Chondrocyte (in vitro differentiated cells): Measurements from ENCODE around the gene ZNF638. TPM values are rescaled to one million over a fixed set of nuclear protein-coding genes. Genes with fewer than 3 reads are reported as not detected.
"Not testable (repeated sequence)": the region's sequence is repeated elsewhere in the genome, so short reads cannot be mapped to it uniquely, and the experiment has no call there.

Source experiments
- DNase-seq: peaks from one replicate; pipeline ENCODE4 v3.0.0; 2021; ENCODE audit warnings: mixed read lengths, low spot score
- H3K27ac Mint-ChIP-seq: one replicate; pipeline ENCODE4 v1.8.0; 2021; ENCODE audit warnings: mild to moderate bottlenecking, moderate library complexity, mixed read lengths; ENCODE audit not compliant: unreplicated experiment
- H3K27me3 Mint-ChIP-seq: 2 replicates; pipeline ENCODE4 v1.8.0; 2021; ENCODE audit warnings: low read depth, mixed read lengths
- H3K36me3 Mint-ChIP-seq: 2 replicates; pipeline ENCODE4 v1.8.0; 2021; ENCODE audit warnings: low read depth, mixed read lengths
- H3K4me1 Mint-ChIP-seq: 2 replicates; pipeline ENCODE4 v1.8.0; 2021; ENCODE audit warnings: low read depth, mild to moderate bottlenecking, mixed read lengths
- H3K4me3 Mint-ChIP-seq: one replicate; pipeline ENCODE4 v1.8.0; 2021; ENCODE audit warnings: mild to moderate bottlenecking, moderate library complexity, mixed read lengths; ENCODE audit not compliant: unreplicated experiment
- H3K9me3 Mint-ChIP-seq: 2 replicates; pipeline ENCODE4 v1.8.0; 2021; ENCODE audit warnings: low read depth, mixed read lengths
- total RNA-seq: library from RNA; stranded (reverse); gene quantifications from 3 replicates; pipeline ENCODE4 v1.2.1, GENCODE V29; 2021
- TF ChIP-seq, protein P1 (sequence below): fragments of 200-600 bp; sonication (generic); IDR thresholded peaks from 2 replicates; pipeline ENCODE4 v1.5.0; 2021; ENCODE audit warnings: antibody characterized with exemption, mild to moderate bottlenecking, moderate library complexity

ZNF638 gene
- total RNA-seq, 1 donor from 2014 or later: 79.8 TPM

DNA sequence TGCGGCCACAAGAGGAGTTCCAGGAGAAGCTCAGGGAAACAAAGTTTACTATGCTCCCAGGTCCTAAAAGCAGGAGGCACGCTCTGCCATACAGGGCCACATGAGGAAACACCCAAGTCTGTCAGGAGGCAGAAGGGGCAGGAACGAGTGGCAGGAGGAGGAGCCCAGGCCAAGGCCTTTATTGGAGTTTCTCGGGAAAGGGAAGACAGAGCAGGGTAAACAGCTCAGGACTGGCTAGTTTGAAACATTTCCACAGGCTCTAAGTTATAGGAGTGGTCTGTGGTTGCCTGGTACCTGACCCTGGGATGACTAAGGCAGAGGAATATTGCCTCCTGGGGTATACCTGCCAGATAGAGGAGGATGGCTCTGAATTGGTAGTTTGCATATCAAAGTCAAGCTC, 3.7 kb upstream of the ZNF638 start:
- TF ChIP-seq, protein P1, sequence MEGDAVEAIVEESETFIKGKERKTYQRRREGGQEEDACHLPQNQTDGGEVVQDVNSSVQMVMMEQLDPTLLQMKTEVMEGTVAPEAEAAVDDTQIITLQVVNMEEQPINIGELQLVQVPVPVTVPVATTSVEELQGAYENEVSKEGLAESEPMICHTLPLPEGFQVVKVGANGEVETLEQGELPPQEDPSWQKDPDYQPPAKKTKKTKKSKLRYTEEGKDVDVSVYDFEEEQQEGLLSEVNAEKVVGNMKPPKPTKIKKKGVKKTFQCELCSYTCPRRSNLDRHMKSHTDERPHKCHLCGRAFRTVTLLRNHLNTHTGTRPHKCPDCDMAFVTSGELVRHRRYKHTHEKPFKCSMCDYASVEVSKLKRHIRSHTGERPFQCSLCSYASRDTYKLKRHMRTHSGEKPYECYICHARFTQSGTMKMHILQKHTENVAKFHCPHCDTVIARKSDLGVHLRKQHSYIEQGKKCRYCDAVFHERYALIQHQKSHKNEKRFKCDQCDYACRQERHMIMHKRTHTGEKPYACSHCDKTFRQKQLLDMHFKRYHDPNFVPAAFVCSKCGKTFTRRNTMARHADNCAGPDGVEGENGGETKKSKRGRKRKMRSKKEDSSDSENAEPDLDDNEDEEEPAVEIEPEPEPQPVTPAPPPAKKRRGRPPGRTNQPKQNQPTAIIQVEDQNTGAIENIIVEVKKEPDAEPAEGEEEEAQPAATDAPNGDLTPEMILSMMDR: no peak
- no peak overlapping the region for H3K4me3 Mint-ChIP-seq
- no peaks in the 10 kb centered on the region for H3K9me3 Mint-ChIP-seq
- H3K4me1 Mint-ChIP-seq: peaks cover 6% of the 10 kb centered on the region
- DNase-seq: no peak
- no peaks in the 10 kb centered on the region for H3K27me3 Mint-ChIP-seq
- no peak overlapping the region for H3K27ac Mint-ChIP-seq
- no peaks in the 10 kb centered on the region for H3K36me3 Mint-ChIP-seq

DNA sequence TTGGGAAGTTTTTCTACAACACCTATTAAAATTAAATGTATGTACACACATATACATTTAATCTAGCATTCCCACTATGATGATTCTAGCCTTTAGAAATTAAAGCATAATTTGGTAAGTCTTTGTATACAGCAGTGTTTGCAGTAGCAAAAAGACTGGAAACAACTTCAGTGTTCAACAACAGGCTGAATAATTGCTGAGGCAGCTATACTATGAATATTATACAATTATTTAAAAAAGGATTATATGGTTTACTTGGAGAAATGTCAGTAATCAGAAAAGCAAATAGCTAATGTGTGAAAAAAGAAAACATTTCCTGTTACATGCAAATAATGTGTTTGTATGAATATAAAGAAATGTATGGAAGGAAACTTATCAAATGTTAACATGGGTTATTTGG, 1.4 kb upstream of the ZNF638 start:
- TF ChIP-seq, protein P1: no peak
- H3K4me3 Mint-ChIP-seq: no peak overlapping the region

DNA sequence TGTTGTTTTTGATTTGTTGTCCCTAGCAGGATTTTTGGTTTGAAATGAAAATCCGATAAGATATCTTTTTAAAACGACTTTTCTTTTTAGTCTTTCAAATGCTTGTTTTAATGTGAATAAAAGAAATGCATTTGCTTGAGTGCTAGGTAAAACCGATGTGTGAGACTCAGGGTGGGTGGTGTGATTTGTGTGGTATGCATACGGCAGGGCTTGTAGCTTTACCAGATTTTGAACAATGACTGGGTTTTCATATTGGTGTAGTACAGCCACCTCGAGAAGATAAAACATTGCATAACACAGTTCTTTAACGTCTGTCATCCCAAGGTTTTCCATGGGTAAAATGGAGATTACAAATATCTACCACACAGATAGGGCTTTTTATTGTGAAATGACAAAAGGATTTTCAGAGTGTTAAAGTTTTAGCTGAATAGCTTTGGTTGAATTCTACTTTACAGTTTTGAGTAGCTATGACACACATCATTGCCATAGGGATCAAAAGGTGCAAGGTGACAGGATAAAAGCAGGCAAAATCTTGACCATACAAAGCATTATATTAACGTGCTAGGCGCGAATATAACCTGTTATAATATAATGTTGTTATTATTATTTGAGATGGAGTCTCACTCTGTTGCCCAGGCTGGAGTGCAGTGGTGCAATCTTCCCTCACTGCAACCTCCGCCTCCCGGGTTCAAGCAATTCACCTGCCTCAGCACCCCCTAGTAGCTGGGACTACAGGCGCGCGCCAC, 824 bp upstream of the ZNF638 start:
- H3K4me3 Mint-ChIP-seq: peak overlapping the region; percentile 100
- TF ChIP-seq, protein P1: no peak

More for the DNA sequence above, 1.4 kb upstream of the ZNF638 start:
- no peak for DNase-seq
- Mint-ChIP-seq H3K27ac (no peak overlapping the region), H3K9me3 (no peaks in the 10 kb centered on the region), H3K36me3 (peaks cover 4% of the 10 kb centered on the region), H3K27me3 (no peaks in the 10 kb centered on the region), H3K4me1 (peaks cover 27% of the 10 kb centered on the region)

DNA sequence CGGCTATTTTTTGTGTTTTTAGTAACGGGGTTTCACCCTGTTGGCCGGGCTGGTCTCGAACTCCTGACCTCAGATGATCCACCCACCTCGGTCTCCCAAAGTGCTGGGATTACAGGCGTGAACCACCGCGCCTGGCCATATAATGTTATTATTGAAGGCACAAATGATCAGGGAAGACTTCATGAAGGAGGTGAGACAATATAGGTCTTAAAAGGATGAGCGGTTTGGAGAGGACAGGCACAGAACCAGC, 326 bp upstream of the ZNF638 start:
- not testable (repeated sequence) for H3K27me3 Mint-ChIP-seq, H3K36me3 Mint-ChIP-seq, H3K9me3 Mint-ChIP-seq, H3K27ac Mint-ChIP-seq, DNase-seq
- Mint-ChIP-seq H3K4me1 (peaks cover 32% of the 10 kb centered on the region), H3K4me3 (peak overlapping the region; percentile 100)

More for the DNA sequence above, 824 bp upstream of the ZNF638 start:
- Mint-ChIP-seq H3K36me3 (peaks cover 4% of the 10 kb centered on the region), H3K9me3 (no peaks in the 10 kb centered on the region), H3K27ac (no peak overlapping the region), H3K27me3 (no peaks in the 10 kb centered on the region), H3K4me1 (peaks cover 28% of the 10 kb centered on the region)
- DNase-seq: no peak

DNA sequence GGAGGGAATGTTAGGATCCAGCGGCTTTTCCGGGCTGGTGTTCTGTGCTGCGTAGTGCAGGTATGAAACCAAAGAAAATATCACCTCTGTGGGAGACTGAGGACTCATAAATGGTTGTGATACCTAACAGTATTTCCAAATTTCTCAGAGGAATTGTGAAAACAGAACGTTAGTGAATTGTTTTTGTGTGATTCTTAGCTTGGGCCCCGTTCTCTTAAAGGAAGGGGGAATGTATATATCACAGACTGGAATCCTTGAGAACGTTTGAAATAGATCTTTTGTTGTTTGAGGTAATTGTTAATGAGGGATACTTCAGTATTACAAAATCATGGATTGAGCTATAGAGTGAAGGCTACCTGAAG, 834 bp downstream of the ZNF638 start:
- Mint-ChIP-seq H3K4me1 (peaks cover 40% of the 10 kb centered on the region), H3K27me3 (no peaks in the 10 kb centered on the region), H3K36me3 (peaks cover 4% of the 10 kb centered on the region), H3K27ac (peak overlapping the region; percentile 100), H3K4me3 (peak overlapping the region; percentile 100), H3K9me3 (no peaks in the 10 kb centered on the region)
- DNase-seq: no peak
- TF ChIP-seq, protein P1: no peak

DNA sequence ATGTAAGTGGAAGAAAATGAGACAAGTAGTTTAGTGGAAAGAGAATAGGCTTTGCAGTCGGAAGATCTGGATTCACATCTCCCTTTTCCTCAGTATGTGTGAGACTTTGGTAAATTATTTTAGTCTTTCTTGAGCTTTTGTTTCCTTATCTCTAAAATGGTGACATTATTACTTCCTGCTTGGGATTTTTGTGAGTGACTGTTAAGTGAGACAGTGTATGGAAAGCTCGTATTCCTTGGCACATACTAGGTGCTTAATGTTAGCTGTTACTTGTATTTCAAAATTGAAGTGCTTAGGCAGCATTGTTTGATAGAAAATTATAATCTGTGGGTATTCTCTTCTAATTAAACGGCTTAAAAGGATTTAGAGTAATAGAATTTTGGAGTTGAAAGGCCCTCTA, 2.0 kb downstream of the ZNF638 start:
- Mint-ChIP-seq H3K4me3 (peak overlapping the region; percentile 100), H3K4me1 (peaks cover 50% of the 10 kb centered on the region), H3K27ac (peak overlapping the region; percentile 73), H3K27me3 (no peaks in the 10 kb centered on the region), H3K9me3 (no peaks in the 10 kb centered on the region), H3K36me3 (peaks cover 4% of the 10 kb centered on the region)
- no peak for DNase-seq
- TF ChIP-seq, protein P1: no peak
